Left cardiac atrium (tissue), 4 donors: Measurements from ENCODE around the gene MCAM. TPM values are rescaled to one million over a fixed set of nuclear protein-coding genes. Genes with fewer than 3 reads are reported as not detected.

Experiments
- ATAC-seq, 2 donors: fragments of 200-7000 bp; cut with Tn5 transposase; one replicate each; pipeline ENCODE4 v1.9.1; 2020; ENCODE audit warnings: mild to moderate bottlenecking in 2 of 2, moderate library complexity in 2 of 2
- DNase-seq: peaks from one replicate; pipeline ENCODE4 v3.0.0-alpha.2; 2020
- intact Hi-C, 2 donors: fragments of 100-400 bp; cut with DNase I; formaldehyde crosslinking; loops; one replicate each; pipeline versions ENCODE4 v1.14.1 to v1.15.1; 2022 to 2023
- total RNA-seq, 2 donors: library from RNA; stranded (reverse); fragmentation: NEBNext Ultra II Directional; extraction: Animal tissue kit (Norgen Biotek cat#: 25700); gene quantifications; one replicate each; pipeline ENCODE4 v1.2.1, GENCODE V29; 2021
- donor health status: DM: no; HTN: yes; CAD: no.
- donor health status: DM: no; HTN: yes; CAD: no; lungs with severe emphysema.
- donor health status: DM: yes; HTN: yes; CAD: no.
- donor health status: Dilated cardiomyopathy.

MCAM gene
- total RNA-seq, 2 donors from 2014 or later = 144 to 230 TPM

DNA sequence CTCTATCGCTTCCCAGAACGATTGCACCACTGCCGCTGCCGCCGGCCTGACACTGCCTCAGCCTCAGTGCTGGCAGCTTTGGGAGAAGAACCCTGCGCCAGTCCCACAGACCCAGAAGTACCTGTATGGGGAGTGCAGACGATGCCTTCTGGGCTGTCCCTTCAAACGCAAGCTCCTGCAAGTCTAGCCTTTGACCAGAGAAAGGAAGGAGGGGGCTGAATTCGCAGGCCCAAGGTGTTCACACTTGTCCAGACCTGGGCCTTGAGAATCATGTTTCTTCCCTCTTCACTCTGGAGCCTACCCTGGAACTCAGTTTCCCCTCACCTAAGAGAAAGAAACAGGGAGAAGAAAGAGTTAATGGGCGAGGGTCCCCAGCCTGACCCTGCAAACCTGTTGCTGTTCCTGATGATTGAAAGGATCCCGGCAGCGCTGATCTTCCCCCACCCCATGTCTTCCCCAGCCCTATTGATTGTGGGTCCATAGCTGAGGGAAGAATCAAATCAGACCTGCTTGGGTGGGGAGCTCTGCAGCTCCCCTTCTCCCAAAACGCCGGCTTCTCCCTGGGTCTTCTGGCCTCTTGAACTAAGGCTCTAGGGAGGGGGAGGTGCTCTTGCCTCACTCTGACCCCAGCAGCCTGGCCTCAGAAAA lies 786 bp upstream of the MCAM start:
- no peak for DNase-seq
- ATAC-seq = no peak
- intact Hi-C loops = no loop called here

DNA sequence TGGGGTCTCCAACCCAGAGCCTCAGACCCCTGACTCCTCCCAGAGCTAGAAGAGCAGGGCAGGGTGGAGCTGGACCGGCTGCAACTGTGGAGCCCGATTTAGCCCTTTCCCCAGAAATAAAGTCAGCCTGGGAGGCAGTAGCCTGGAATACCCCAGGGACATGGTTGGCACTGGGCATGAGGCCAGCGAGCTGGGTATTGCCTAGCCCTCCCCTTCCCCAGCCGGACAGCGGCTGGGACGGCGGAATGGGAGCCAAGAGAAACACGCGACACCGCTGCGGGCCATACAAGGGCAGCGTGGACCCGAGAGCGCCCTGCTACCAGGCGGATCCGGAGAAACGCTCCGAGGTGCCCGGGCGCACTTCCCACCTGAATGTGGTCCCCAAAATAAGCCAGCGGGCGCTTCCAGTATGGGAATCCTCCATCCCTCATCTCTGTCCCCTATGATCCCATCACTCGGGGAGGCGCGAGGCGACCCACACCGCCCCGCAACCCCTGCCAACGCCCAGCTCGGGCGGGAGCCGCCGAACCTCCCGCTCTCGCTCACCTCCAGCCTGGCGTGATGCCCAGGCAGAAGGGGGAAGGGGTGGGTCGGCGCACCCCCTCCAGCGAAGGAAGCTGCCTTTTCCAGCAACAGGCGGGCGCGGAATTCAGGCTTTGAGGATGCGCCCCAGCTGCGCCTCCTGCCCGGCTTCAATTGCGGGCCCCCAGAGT lies 758 bp downstream of the MCAM start:
- peak; percentile 40 to 49 for ATAC-seq
- intact Hi-C loops = no loop called here
- DNase-seq = peak; percentile 74

DNA sequence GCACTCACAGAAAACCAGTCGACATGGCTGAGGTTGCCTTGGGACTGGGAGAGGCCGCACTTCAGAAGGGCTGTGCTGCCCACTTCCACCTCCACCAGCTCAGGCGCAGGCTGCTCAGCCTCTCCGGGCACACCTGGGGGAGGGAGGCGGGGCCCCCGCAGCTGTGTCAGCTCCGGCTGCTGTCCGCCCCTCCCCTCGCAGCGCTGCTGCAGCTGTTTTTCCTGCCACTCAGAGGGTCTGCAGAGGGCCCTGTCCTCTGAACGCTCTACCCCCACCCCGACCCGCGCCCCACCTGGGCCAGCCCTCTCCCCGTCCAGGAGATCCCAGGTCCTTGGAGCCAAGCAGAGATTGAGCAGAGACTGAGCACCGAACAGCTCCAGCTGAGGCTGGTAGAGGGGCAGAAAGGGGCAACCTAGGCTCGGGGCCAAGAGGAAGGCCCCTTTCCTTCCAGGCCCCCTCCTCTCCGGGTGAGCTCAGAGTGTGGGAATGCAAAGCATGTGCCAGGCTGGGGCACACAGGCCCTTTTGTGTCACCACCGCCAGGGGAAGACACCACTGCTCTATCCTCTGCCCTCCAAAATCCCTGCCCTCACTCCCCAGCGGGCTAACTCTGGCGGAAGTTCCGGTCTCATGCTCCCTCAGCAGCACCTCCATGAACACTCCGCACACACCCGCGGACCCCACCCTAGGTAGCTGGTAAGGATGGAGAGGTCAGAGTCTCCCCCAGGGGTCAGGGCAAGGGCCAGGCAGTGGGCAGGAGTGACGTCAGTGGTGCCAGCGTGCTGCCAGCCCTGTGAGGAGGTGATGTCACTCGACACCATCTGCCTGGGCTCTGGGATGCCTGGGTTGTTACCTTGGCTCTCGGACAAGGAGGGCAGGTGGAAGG lies 1.6 kb downstream of the MCAM start:
- intact Hi-C loops = no loop called here
- ATAC-seq (peak; percentile 53 to 56), DNase-seq (peak; percentile 59)

DNA sequence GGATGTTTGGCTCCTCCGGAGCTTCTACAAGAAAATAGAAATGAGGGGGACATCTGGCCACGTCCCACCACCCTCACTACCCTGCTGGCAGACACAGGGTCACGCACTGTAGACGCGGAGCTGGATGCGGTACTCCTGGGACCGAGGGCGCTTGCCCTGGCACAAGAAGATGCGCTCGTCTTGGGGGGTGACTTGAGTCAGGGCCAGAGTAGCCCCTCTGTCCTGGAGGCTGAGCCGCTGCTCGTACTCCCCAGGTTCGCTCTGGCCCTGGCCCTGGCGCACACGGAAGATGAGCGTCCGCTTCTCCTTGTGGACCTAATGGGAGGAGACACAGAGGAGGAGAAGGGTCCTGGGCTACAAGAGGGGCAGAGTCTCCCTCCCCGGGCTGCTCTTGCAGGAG lies 2.2 kb downstream of the MCAM start:
- DNase-seq (no peak), ATAC-seq (no peak)
- intact Hi-C loops = no loop called here

DNA sequence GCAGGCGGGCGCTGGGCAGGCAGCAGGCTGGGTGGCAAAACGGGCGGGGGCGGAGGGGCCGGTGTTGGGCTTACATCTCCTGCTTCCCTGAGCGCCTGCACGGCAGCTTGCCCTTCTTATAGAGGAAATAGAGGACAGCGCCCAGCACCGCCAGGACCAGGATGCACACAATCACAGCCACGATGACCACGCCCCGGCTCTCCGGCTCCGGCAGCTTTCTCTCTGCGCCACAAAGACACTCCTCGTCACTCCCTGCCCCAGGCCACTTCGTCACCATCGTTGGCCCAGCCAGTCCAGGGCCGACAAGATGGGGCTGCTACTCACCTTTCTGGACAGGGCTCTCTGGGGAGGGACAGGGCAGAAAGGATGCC lies 6.3 kb downstream of the MCAM start:
- ATAC-seq (no peak), DNase-seq (no peak)
- intact Hi-C loops = no loop called here

DNA sequence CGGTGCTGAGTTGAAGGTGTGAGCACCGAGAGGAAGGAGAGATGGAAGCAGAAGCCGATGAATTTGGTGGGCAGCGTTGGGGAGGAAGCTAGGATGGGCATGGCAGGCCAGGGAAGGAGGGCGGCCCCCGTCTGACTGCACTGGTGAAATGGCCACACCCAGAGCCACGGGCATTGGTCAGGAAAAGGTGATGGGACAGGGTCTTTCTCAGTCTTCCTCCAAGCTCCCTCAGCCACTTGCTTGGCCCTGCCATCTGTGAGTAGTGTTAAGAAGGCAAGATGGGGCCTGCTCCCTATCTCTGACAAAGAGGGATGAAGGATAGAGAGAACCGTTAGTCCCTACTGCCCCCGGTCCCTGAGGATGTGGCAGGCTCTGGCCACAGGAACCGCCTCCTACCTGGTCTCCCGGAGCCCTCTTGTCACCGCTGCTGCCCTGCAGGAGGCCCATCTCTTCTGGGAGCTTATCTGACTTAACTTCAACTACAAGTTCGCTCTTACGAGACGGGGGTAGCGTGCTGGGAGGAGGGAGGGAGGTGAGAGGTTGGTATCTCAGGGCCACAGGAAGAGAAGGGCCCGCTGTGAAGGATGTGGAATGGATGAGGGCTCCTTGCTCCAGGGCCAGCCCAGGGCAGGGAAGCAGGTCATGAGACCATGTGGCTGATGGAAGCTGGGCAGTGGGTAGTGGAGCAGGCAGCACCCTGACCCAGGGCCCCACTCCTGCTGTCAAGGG lies 6.8 kb downstream of the MCAM start:
- ATAC-seq = no peak
- intact Hi-C loops = no loop called here

DNA sequence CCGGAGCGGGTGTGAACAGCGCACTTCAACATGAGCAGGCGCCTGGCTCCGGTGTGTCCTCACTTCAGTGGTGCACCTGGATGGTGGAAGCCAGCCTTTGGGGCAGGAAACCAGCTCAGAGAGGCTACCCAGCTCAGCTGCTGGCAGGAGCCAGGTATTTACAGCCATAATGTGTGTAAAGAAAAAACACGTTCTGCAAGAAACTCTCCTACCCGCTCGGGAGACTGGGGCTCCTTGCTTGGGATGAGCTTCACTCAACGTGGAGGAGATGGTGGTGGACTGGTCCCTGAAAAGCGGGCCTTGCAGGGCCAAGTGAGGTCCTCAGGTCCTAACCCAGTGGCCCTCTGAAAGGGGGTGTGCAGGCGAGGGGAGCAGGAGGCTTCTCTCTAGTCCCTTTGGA lies 7.5 kb downstream of the MCAM start:
- intact Hi-C loops = no loop called here
- ATAC-seq (no peak), DNase-seq (no peak)

More for the DNA sequence above, 6.8 kb downstream of the MCAM start:
- DNase-seq = no peak

DNA sequence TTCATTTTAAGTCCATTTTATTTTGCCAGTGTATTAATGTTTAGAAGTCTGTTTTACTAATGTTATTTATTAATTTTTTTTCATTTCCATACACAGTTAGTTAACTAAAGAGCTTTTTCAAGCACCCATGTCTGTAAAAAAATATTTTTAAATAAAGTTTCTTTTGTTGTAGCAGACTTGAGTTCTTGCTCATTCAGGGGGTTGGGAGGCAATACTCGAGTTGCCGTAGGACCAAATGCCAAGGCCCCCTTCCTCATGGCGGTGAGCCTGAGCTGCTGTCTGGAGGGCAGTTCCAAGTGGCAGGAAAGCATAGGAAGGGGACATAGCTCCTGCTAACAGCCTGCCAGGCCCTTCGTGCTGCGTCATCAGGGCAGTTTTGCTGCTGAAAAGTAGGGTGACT lies 9.0 kb downstream of the MCAM start:
- intact Hi-C loops = no loop called here
- ATAC-seq (no peak), DNase-seq (no peak)

DNA sequence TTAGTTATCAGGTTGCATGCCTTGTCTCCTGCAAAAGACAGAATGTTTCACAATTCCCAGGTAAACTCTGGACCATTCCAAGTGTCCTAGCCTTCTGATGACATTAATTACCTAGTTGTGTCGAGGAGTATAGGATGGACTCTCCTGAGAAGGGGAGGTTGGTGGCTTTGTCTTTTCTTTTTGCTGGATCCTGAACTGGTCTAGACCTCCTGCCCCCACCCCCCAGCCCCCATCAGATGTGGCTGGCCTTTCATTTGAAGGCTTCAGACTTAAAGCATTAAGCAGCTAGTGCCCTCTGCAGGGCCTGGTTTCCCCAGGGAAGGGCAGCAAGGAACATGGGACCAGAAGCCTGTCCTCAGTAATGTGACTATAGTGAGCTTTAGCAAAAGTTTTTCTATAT lies 9.7 kb downstream of the MCAM start:
- ATAC-seq = no peak
- intact Hi-C loops = no loop called here
- no peak for DNase-seq

DNA sequence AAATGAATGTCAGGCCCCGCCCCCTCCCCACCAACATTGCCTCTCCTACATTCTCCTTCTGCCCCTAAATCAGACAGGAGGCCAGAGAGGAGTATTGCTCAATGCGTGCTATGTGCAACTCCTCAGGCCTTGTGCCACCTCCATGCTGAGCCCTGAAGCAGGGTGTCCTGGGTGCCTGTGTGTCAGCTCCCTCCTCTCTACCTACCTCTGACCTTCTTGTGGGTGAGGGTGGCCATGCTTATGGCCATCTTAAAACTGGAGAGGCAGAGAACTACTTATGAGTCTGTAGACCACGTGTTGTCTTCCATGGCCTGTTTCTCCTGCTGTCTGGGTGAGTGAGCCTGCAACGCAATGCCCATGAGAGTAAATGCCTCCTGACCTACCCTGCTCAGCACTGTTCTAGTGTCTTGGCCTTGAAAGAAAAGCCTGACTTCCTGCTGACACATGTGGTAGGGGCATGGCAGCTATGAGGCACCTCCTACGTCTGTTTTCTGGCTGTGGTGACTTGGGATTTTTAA lies 10.5 kb downstream of the MCAM start:
- ATAC-seq (peak; percentile 30 to 86), DNase-seq (no peak)
- intact Hi-C loops = no loop called here

DNA sequence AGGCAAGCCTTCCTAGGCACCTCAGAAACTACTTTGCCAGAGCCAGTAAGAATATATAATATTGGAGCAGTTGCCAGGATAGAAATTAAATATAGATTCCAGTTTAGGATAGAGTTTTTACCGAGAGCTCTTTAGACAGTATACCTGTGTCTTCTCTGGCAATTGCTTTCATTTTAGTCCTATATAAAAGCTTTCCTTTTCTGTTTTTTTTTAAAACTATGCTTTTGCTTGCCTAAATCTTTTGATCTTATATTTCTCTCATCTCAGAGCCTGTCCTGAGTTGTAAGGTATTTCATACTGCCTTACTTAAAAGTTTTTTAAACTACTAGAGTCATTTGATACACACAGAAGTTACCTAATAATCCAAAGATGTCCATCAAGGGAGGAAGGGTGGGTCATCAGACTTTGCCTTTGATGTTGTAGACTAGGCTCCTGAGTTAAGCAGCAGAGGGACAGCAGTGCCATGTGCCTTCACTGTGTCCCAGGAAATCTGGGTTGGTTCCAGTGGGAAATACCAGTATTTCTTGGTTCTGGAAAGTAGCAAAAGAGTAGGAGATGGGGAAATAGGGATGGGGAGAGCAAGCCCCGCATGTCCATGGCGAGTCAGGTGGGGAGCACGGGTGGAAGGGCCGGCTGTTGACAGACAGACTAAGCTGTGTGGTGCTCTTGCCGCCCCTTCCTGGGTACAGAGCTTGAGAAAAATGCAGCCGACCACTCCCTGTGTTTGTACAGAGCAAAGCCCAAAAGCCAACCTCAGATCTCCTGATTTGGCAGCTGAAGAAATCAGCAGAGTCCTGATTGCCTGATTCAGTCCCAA lies 11.2 kb downstream of the MCAM start:
- DNase-seq = no peak
- intact Hi-C loops = no loop called here

DNA sequence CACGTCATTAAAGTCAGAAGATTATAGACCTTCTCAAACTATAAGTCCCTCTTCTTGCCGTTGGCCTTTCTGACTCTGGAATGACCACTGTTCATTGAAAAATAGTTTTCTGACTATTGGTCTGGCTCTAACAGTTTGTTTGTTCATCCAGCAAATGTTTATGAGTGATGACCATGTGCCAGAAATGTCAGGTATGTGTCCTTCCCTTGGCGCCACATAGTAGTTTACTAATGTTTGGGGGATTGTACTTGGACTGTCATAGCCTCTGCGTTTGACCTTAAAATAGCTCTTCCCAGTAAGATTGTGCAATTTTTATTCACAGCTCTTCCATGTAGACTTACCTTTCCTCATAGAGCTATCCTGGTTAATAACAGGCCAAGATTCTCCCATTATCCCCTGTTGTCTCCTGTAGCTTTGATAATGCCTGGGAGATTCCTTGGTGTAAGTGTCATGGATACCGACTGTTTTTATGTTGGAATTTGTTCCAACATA lies 13.7 kb downstream of the MCAM start:
- DNase-seq (no peak), ATAC-seq (no peak)
- intact Hi-C loops = no loop called here

More for the DNA sequence above, 11.2 kb downstream of the MCAM start:
- peak in 1 of 2 donors; percentile 17 for ATAC-seq

DNA sequence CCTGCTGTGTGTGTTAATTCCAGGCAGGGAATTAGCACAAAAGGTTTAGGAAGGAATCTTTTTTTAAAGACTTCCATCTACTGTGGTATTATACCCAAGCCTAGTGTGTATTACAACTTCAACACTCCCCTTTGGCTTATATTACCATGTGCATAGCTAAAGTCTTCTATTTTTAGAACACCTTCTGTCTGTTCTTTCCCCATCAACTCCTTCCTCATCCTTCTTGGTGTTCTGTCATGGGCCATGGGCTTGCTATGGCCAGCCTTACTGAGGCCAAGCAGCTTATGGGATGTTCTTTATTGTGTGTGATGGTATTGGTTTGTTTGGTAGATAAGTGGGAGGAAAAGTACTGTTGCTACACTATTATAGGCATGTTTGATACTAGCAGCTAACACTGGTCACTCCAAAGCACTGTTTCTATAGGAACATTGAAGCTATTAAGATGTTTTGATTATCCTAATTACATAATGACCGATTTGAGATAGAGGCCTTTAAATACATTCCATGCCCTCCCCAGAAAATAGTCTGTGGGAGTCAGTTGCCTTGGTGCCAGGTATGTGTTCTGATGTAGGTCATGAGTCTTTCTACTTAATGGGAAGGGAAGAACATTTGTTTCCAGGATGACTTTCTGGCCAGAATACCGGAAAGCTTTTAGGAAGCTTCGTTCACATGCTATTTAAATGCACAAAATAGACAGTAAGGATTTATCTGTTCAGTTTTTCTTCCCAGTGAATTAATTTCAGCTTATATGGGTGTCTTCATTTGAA lies 16.5 kb downstream of the MCAM start:
- ATAC-seq (peak; percentile 21 to 28), DNase-seq (no peak)
- intact Hi-C loops = no loop called here

DNA sequence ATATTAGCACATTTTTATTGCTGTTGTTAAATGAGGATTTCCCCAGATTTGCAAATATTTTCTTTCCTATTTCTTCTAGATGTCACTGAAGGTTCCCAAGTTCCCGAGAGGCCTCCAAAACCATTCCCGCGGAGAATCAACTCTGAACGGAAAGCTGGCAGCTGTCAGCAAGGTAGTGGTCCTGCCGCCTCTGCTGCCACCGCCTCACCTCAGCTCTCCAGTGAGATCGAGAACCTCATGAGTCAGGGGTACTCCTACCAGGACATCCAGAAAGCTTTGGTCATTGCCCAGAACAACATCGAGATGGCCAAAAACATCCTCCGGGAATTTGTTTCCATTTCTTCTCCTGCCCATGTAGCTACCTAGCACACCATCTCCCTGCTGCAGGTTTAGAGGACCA lies 17.5 kb downstream of the MCAM start:
- ATAC-seq (no peak), DNase-seq (no peak)
- intact Hi-C loops = no loop called here

DNA sequence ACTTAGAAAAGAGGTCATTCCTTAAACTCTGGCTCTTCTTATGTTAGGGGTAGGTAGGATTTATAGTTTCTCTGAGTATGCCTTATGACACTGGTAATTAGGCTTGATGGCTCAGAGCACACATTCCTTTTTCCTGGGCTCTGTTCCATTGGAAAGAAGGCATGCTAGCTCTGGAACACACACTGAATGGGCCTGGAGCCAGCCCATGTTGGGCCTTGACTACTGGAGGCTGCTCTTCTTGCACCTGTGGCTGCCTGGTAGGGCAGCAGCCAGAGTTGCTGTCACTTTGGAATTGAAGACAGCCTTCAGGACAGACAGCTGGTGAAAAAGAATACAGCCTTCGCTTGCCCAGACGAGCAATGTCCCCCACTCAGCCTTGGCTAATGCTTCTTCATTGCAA lies 18.2 kb downstream of the MCAM start:
- ATAC-seq = peak; percentile 81 to 92
- intact Hi-C loops = no loop called here
- no peak for DNase-seq

DNA sequence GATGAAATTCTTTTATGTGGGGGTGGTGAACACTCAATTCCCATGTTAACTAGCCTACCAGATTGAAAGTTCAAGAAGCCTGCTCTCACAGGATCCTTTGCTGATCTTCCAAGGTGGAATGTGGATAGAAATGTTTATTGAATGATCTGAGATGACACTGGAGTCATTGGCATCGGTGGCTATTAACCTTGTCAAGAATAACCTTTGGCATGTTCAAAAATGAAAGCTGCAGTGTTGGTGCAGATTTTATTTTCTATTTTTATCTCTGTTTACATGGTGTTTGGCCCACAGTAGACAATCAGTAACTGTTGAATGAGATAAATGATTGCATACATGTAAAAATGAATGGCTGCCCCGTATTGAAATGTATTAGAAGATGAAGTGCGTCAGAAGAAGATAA lies 19.0 kb downstream of the MCAM start:
- intact Hi-C loops = no loop called here

DNA sequence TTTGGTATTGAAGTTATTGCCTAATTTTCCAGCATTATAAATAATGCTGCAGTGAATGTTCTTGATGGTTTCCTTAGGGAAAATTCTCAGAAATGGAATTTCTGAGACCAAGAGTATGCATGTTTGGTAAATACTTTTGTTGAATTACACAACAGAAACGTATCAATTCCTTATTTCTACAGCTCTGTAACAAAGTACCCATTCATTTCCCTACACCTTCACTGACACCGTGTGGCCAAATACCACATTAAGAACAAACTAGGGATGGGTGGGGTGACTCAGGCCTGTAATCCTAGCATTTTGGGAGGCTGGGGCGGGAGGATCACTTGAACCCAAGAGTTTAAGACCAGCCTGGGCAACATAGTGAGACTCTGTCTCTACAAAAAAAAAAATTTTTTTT lies 21.8 kb downstream of the MCAM start:
- DNase-seq (no peak), ATAC-seq (no peak)
- intact Hi-C loops = no loop called here

More for the DNA sequence above, 19.0 kb downstream of the MCAM start:
- DNase-seq (no peak), ATAC-seq (no peak)

DNA sequence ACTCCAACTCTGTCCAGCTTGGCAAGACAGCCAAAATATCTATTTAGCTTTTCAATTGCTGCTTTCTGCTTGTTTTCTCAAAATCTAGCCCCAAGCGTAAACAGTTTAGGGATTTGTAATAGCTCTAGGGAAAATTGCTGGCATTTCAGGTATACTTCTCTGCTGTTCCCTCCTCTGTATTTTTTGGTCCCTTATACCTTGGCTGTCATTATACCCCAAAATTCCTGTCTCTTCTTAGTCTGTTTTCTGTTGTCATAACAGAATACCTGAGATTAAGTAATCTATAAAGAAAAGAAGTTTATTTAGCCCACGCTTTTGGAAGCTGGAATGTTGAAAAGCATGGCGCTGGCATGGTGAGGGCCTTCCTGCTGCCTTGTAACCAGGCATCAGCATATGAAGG lies 23.5 kb downstream of the MCAM start:
- intact Hi-C loops = no loop called here
- no peak for DNase-seq
- ATAC-seq = no peak
